K562 (cell line): ENCODE measurements around the gene NBEAL1. TPM values are rescaled to one million over a fixed set of nuclear protein-coding genes. Genes with fewer than 3 reads are reported as not detected.
A peak's percentile ranks its signal among the peaks of the same experiment; 100 is the strongest.

Source experiments
- CBFB ChIP-seq: sonication (generic); formaldehyde crosslinking; IDR thresholded peaks from 2 replicates; pipeline ENCODE4 v1.4.0; 2020; ENCODE audit warnings: mild to moderate bottlenecking, missing genetic modification reagents
- HNRNPL ChIP-seq: fragments of 200-400 bp; formaldehyde crosslinking; IDR thresholded peaks from 2 replicates; pipeline ENCODE4 v1.6.1; 2017; ENCODE audit warnings: low read depth, mild to moderate bottlenecking, low read length
- JUND ChIP-seq, 2 experiments: IDR thresholded peaks; 2 replicates in 1 of 2; 3 replicates in 1 of 2; pipeline ENCODE4 v1.6.1; 2011; ENCODE audit warnings: borderline replicate concordance in 2 of 2, low read depth in 2 of 2, low read length in 2 of 2, improper control_type of control experiment in 1 of 2, missing biosample characterization in 1 of 2, missing genetic modification characterization in 1 of 2, missing genetic modification reagents in 1 of 2
- KDM5B ChIP-seq: fragments of 200-600 bp; sonication (generic); IDR thresholded peaks from 2 replicates; pipeline ENCODE4 v1.6.1; 2012; ENCODE audit warnings: low read depth, mild to moderate bottlenecking, moderate library complexity, low read length, control low read depth, inconsistent platforms; ENCODE audit not compliant: insufficient replicate concordance
- MAX ChIP-seq: sonication (generic); formaldehyde crosslinking; IDR thresholded peaks from 2 replicates; pipeline ENCODE4 v1.9.0; 2022; ENCODE audit warnings: mild to moderate bottlenecking, missing genetic modification reagents
- PKNOX1 ChIP-seq: fragments of 450-650 bp; IDR thresholded peaks from 2 replicates; pipeline ENCODE4 v1.6.1; 2016
- SRF ChIP-seq, 2 experiments: fragments of 250-450, 450-650 bp in 1 of 2; sonication (Bioruptor Pico) in 1 of 2; sonication (generic) in 1 of 2; formaldehyde crosslinking; IDR thresholded peaks; 2 replicates each; pipeline versions ENCODE4 v1.5.0 to v1.5.1; 2020 to 2022; ENCODE audit warnings: mild to moderate bottlenecking in 1 of 2, missing genetic modification reagents in 1 of 2
- ZMIZ1 ChIP-seq, 2 experiments: fragments of 150-350 bp in 1 of 2; IDR thresholded peaks; 2 replicates each; pipeline ENCODE4 v1.6.1; 2012 to 2016; ENCODE audit warnings: low read depth in 2 of 2, low read length in 2 of 2, mild to moderate bottlenecking in 1 of 2, moderate library complexity in 1 of 2
- ZNF12 ChIP-seq: sonication (generic); formaldehyde crosslinking; IDR thresholded peaks from 2 replicates; pipeline ENCODE4 v1.4.0; 2020; ENCODE audit warnings: mild to moderate bottlenecking, missing genetic modification reagents
- ZNF263 ChIP-seq: sonication (generic); formaldehyde crosslinking; IDR thresholded peaks from 2 replicates; pipeline ENCODE4 v1.8.0; 2022; ENCODE audit warnings: mild to moderate bottlenecking, missing genetic modification reagents, borderline replicate concordance
- polyA plus RNA-seq, 8 experiments: library from polyadenylated mRNA; depleted of rRNA in 4 of 8; stranded (reverse) in 5 of 8; unstranded in 3 of 8; fragments of >200 nt; fragmentation: Nextera tagmentation in 2 of 8; fragmentation: Illumina TruSeq in 1 of 8; extraction: Ambion mirVana in 2 of 8; extraction: Trizol in 1 of 8; gene quantifications; 2 replicates each; pipeline versions ENCODE4 v1.2.1 to v1.2.3, GENCODE V29; 2011 to 2014; ENCODE audit warnings: inconsistent platforms in 1 of 8, missing spikeins in 1 of 8
- total RNA-seq, 7 experiments: library from RNA; depleted of rRNA in 6 of 7; stranded (reverse); fragments of >200 nt in 6 of 7; fragmentation: Illumina TruSeq in 2 of 7; extraction: Trizol in 2 of 7; gene quantifications; 2 replicates each; pipeline versions ENCODE4 v1.2.1 to v1.2.3, GENCODE V29; 2011 to 2021; ENCODE audit warnings: low replicate concordance in 1 of 7
- TF ChIP-seq, protein P1 (sequence below): fragments of 250-450 bp; sonication (Bioruptor Pico); IDR thresholded peaks from 2 replicates; pipeline ENCODE4 v1.9.0; 2021; ENCODE audit warnings: mild to moderate bottlenecking, inconsistent platforms
- TF ChIP-seq, protein P2 (sequence below): sonication (generic); formaldehyde crosslinking; IDR thresholded peaks from 2 replicates; pipeline ENCODE4 v1.5.0; 2020; ENCODE audit warnings: missing genetic modification reagents

The NBEAL1 gene
- total and polyA plus RNA-seq, 9 of the 15 experiments (the other 6 are each of a cell fraction or from before 2014, with no cell fraction given) = 2.1 to 13.5 (median 7.3) TPM

- peak; percentile 35 for TF ChIP-seq JUND (IDR thresholded peaks at IDR 0.05; ENCODE audit: borderline replicate concordance, low read depth, low read length)
- TF ChIP-seq JUND (tag; IDR thresholded peaks at IDR 0.05; ENCODE audit: borderline replicate concordance, low read depth, low read length) = no peak; the same call in 2 of the 3 replicates
- TF ChIP-seq, protein P1, sequence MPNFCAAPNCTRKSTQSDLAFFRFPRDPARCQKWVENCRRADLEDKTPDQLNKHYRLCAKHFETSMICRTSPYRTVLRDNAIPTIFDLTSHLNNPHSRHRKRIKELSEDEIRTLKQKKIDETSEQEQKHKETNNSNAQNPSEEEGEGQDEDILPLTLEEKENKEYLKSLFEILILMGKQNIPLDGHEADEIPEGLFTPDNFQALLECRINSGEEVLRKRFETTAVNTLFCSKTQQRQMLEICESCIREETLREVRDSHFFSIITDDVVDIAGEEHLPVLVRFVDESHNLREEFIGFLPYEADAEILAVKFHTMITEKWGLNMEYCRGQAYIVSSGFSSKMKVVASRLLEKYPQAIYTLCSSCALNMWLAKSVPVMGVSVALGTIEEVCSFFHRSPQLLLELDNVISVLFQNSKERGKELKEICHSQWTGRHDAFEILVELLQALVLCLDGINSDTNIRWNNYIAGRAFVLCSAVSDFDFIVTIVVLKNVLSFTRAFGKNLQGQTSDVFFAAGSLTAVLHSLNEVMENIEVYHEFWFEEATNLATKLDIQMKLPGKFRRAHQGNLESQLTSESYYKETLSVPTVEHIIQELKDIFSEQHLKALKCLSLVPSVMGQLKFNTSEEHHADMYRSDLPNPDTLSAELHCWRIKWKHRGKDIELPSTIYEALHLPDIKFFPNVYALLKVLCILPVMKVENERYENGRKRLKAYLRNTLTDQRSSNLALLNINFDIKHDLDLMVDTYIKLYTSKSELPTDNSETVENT (CRISPR knock-in tag) = no peak
- 0 out of 2 replicates have a peak, but pooled peaks have one; percentile 33 for TF ChIP-seq CBFB (CRISPR knock-in tag)
- peak in 1 of 2 experiments; percentile 83; a peak in 2 of 4 replicates for TF ChIP-seq SRF (CRISPR knock-in tag; IDR thresholded peaks at IDR 0.05)
- peak; percentile 79 for TF ChIP-seq KDM5B
- no peak for TF ChIP-seq ZNF263 (CRISPR knock-in tag)
- TF ChIP-seq ZMIZ1 (IDR thresholded peaks at IDR 0.05; ENCODE audit: low read depth in 2 of 2, low read length in 2 of 2) = peak; percentile 37 to 90; a peak in 2 of 4 replicates
- TF ChIP-seq ZNF12 (CRISPR knock-in tag) = 0 out of 2 replicates have a peak, but pooled peaks have one; percentile 18
- TF ChIP-seq HNRNPL = no peak
- TF ChIP-seq, protein P2, sequence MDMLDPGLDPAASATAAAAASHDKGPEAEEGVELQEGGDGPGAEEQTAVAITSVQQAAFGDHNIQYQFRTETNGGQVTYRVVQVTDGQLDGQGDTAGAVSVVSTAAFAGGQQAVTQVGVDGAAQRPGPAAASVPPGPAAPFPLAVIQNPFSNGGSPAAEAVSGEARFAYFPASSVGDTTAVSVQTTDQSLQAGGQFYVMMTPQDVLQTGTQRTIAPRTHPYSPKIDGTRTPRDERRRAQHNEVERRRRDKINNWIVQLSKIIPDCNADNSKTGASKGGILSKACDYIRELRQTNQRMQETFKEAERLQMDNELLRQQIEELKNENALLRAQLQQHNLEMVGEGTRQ (CRISPR knock-in tag) = peak; percentile 97
- peak; percentile 52; the same call in 1 of the 2 replicates for TF ChIP-seq PKNOX1
- TF ChIP-seq MAX (CRISPR knock-in tag) = peak; percentile 64
These were observed 224.2 kb downstream of the NBEAL1 start, which contains the start of gene CYP20A1 (continued) for GRCh38 chr2:203238704-203239526.
